CD1c-positive myeloid dendritic cell (primary cell): ENCODE results near the gene ZKSCAN3.
"Not testable (repeated sequence)": the region's sequence is repeated elsewhere in the genome, so short reads cannot be mapped to it uniquely, and the experiment has no call there.

Source experiments
- DNase-seq: peaks from one replicate; pipeline ENCODE4 v3.0.0-alpha.2; 2016; ENCODE audit errors: extremely low spot score

The ZKSCAN3 gene

DNA sequence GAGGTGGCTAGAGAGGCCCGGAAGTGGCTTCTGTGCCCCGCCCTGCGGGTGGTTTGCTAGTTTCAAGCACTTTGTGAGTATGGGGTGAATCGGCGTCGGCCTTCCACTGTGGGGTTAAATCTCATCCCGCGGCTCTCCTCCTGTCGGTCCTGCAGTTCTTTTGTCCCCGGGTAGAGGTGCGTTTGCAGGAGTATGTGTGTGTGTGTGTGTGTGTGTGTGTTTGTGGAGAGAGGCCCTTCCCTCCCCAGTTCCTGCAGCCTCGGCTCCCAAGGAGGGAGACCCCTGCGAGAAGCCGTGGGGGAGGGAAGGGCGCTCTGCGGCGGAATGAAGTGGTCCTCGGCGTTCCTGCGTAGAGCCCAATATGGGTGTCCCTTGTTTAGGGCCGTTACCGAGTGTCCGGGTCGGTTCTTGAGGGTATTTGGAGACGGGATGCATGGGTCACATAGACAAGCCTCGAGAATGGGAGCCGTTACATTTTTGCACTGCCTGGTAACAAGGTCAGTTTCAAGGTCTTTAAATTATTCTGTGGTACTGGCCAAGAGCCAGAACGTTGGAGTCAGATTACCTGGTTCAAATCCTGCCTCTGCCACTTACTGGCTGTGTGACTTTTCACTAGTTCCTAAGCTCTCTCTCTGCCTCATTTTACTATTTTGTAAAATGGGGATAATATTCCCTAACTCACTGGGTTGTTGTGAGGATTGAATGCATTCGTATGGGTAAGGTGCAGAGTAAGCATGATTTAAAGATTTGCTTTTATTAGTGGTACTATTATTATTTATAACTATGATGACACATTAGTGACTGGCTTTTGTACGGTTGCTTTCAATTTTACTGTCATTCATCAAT, at the start of gene ZKSCAN3:
TSS of gene ZKSCAN3 (plus strand) at position 56 of the 846 bp plus-strand sequence. CDS start 9,640 bp downstream, outside the sequence.
- peak; percentile 80 for DNase-seq

- no peak for DNase-seq
Observed at GRCh38 chr6:28303570-28303969, 46.2 kb upstream of the ZKSCAN3 start.

GRCh38 chr6:28306363-28306762, 43.4 kb upstream of the ZKSCAN3 start:
- DNase-seq, result not testable (repeated sequence)

DNA sequence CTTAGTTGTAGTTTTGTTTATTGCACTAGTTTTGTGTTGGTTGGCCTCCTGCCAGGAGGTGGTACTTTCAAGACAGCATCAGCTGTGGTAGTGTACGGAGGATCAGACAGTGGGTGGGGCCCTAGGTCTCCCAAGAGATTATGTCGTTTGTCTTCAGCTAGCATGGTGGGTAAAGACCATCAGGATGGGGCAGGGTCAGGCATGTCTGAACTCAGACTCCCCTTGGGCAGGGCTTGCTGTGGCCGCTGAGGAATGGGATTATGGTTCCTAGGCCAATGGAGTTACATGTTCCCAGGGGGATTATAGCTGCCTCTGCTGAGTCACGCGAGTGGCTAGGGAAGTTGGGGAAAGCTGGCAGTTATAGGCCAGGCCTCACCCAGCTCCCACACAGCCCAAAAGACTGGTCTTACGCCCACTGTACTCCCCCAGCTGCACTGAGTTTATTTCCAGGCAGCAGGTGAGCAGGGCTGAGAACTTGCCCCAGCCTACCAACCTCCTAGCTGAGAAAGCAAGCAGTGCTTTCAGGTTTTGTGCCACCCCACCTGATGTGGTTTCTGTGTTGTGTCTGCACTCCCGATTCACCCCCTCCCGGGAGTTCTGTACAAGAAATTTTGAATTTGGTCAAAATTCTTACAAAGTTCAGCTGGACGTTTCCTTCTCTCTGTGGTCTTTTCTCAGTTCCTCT, 38.5 kb upstream of the ZKSCAN3 start:
- no peak for DNase-seq

DNA sequence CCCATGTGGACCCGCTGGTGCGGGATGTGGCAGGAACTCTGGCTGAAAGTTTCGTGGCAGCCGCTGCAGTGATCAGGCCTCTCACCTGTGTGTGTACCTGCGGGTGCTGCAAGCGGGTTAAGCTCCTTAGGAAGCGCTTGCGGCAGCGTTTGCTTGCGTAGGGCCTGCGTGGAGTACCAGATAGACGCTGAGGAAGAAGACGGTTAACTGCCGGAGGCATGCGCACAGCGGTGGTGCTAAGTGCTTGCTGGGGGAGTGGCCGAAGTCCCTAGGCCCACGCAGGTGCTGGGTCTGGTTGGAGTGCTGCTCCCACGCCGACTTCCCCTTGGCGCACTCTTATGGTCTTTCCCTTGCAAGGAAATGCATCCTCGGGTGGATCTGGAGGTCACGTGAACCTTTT, 36.8 kb upstream of the ZKSCAN3 start:
- no peak for DNase-seq

- DNase-seq, result no peak
Observed at GRCh38 chr6:28315628-28316027, 34.1 kb upstream of the ZKSCAN3 start.

GRCh38 chr6:28317866-28318265, 31.9 kb upstream of the ZKSCAN3 start:
- not testable (repeated sequence) for DNase-seq

- no peak for DNase-seq
Observed at GRCh38 chr6:28322661-28323060, 27.1 kb upstream of the ZKSCAN3 start.

- DNase-seq, result no peak
Observed at GRCh38 chr6:28323813-28324424, 25.8 kb upstream of the ZKSCAN3 start.

- DNase-seq, result no peak
Observed at GRCh38 chr6:28326371-28326948, 23.3 kb upstream of the ZKSCAN3 start.

- no peak for DNase-seq
Observed at GRCh38 chr6:28330041-28330440, 19.7 kb upstream of the ZKSCAN3 start.

GRCh38 chr6:28333047-28333446, 16.7 kb upstream of the ZKSCAN3 start:
- DNase-seq, result no peak

GRCh38 chr6:28333599-28334018, 16.1 kb upstream of the ZKSCAN3 start:
- no peak for DNase-seq

GRCh38 chr6:28334286-28335039, 15.3 kb upstream of the ZKSCAN3 start:
- no peak for DNase-seq

GRCh38 chr6:28335040-28335563, 14.6 kb upstream of the ZKSCAN3 start:
- DNase-seq, result no peak

DNA sequence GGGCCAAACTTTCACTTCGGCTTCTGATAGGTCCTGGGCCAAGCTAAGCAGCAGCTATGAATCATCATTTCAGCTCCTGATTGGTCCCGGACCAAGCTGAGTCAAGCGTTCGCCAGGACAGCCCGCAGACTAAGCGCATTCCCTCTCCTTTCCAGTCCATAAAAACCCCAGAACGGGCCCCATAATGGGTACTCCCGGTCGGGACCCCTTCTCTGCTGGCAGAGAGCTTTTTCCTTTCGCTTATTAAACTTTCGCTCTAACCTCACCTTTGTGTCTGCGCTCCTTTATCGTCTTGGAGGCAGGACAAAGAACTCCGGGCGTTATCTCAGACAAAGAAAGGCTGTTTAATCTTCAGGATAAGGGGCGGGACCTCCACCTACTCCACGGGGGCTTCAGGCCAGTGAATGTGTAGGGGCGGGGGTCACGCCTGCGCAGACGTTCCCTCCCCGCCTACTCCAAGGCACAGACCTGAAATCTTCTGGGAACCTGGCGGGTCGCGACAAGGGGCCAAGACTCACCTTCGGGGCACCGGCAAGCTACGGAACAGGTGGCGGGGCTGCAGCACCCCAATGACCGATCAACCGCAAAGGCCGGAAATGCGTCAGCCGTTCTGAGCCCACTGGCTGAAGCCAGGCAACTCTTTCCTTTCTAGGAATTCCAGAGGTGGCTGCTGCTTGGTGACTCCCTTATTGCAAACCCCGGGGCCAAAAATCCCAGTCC, 14.0 kb upstream of the ZKSCAN3 start, which contains the start of gene ZSCAN31:
TSS of gene ZSCAN31 (minus strand) at position 585 of the 720 bp plus-strand sequence. CDS start 6,465 bp downstream, outside the sequence.
- peak; percentile 98 for DNase-seq

DNA sequence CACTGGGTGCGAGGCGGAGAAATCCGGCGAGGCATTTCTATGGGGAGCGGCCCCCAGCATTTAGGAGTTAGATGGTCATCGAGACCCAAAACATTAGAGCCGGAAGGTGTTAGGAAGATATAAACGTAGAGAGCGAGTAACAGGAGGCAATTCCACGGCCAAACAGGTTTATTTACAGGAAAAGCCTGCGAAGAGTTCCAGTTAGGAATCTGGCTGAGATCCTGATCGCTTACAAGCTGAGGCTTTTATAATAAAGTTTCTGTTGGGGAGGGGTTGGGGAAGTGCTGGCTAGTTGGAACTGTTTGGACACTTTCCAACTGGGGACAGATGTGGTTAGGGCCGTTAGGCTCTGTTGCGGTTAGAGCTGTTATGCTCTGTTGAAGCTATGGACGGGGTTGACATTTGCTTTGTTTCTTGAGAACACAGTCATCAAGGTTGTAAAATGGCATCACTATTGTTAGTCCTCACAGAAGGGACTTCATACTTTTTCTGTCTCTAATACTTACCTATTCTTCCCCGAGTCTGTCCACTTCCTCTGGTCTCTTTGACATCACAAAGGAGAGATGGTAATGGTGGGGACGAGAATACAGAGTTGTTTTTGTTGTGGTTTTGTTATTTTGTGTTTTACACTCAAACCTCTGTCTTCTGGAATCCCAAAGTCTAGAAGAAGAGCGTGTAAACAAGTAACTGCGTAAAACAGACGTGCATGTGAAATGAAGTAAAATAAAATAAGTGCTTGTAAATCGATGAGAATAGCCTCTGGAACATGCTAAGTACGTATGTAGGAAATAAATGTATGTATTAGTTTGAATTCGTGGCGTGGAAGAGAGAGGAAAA, 13.2 kb upstream of the ZKSCAN3 start:
- DNase-seq, result peak; percentile 72

DNA sequence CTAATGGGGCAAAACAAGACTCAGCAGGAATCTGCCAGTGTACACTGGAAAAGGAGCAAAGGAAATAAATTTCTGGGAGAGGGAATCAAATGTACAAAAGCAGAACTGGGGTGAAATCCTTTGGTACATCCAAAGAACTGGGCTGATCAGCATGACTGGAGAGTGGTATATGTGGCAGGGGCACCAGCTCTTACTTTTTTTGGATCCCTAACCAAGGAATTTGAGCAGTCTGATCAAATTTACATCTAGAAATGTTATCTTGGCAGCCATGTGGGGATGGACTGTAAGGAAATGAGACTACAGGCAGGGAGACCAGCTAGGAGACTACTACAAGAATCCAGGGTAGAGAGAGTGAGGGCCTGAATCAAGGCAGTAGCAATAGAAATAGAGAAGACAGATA, 12.6 kb upstream of the ZKSCAN3 start:
- DNase-seq, result no peak

GRCh38 chr6:28340310-28341095, 9.2 kb upstream of the ZKSCAN3 start:
- no peak for DNase-seq
